IPS DF 4.7 (cell line): ENCODE results near the gene HSPB7.
A peak's percentile ranks its signal among the peaks of the same experiment; 100 is the strongest.
"Not testable (repeated sequence)": the region's sequence is repeated elsewhere in the genome, so short reads cannot be mapped to it uniquely, and the experiment has no call there.

ENCODE experiments used
- DNase-seq: peaks from one replicate; pipeline ENCODE4 v3.0.0-alpha.2; 2013; ENCODE audit warnings: low spot score; ENCODE audit errors: extremely low read depth

HSPB7 gene

DNA sequence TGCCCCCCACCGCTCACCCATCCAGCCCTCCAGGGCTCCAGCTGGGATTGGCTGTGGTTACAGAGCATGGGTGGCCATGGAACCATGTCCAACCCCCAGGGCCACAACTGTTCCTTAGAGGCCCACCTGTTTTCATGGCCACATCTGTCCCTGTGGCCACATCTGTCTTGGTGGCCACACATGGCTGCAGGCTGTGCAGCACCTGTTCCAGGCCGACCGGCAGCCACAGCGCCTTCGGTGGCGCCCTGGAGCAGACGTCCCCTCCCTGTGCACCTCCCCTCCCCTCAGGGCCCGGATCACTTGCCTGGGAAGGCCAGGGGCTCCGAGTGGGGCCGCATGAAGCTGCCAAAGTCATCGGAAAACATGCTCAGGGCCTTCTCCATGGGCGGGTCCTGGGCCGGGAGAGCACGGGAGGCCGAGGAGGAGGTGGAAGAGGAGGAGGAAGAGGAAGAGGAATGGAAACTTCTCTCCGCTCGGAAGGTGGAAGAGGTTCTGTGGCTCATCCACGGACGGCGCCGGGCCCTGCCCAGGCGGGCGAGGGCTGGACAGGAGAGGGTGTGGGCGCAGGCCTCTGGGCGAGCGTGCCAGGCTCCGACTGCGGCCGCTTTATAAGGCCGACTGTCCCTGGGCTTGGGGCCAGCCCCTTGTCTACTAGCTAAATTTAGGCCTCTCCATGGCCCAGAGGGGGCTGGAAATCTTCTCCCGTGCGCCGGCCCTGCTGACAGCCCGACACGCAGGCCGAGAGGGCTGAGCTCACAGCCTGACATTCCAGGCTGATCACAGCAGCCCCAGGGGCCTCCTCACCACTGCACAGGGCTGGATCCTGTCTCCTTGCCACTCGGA, at the start of gene HSPB7:
HSPB7 (minus strand) TSS at position 583 of the 843 bp plus-strand sequence; CDS start at position 503, 80 bp downstream.
- no peak for DNase-seq

DNA sequence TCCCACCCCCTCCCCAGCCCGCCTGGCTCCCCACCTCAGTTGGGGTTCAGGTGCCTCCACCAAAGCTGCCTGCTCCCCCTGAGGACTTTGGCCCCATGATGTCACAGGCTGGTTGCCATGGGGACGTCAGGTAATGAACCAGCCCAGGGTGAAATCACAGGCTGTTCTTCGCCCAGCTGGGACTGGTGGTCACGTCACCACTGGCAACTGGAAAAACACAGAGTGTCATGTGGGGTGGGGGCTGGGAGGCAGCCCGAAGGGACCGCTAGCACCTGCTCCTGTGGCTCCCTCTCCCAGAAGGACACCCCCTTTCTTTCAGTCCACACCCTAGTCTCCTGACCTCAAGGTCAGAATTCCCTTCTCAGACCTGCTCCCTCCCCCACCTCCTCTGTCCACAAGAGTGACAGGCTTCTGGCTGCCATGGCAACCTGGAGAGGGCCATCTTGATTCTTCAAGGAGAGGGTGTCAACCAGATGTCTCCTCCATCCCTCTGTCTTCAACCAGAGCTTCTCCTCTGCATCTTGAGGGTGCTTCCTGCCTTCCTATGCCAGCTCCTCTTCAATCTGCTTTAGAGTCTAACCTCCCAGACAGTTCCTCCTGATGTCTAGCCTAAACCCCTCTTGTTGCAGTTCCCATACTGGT, 49.4 kb upstream of the HSPB7 start:
- no peak for DNase-seq

GRCh38 chr1:16066245-16066644, 48.4 kb upstream of the HSPB7 start:
- DNase-seq: no peak

GRCh38 chr1:16065269-16065576, 47.4 kb upstream of the HSPB7 start:
- DNase-seq: no peak

GRCh38 chr1:16064536-16065268, 46.9 kb upstream of the HSPB7 start:
- no peak for DNase-seq

DNA sequence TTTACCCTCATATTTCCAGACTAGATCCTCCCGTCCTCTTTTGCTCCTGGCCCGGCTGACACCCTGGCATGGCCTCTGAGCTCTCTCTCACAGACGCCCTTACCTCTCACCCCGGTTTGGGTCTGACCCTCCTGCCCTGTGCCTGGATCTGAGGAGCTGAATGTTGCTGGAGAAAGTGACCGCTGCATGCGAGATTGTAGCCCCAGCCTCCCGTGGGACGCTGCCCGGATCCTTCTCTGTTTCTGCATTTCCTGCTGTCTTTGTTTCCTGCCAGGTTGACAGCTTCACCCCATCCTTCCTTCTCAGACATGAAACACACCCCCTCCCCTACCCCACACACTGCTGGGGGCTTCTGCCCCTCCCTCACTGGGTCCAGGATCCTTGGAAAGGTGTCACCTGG, 46.1 kb upstream of the HSPB7 start:
- DNase-seq: no peak

DNA sequence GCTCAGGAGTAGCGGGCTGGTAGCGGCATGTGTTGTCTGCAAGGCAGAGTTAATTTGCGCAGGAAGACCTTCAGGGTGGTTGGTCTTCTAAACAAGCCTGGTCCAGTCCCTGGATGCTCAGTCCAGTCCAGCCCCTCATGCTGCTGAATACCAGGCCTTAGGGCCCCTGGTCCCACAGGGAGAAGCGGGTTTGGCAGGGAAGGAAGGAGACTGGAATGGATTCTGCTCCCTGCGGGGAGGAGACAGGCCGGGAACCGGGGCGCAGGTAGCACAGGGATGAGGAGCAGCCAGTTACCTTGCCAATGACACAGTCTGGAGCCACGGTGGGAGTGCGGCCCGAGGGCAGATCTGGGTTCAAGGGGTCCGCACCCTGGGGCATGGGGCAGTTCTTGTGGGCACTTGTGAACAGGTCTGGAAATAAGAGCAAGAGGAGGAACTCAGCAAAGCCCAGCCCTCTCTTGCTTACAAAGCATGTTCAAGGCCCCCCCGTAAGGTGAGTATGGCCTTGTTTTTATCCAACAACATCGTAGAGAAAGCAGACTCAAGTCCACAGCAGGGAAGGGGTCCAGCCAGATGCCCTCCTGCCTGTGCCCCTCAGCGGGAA, 45.5 kb upstream of the HSPB7 start:
- DNase-seq: no peak

GRCh38 chr1:16062687-16063075, 44.8 kb upstream of the HSPB7 start:
- DNase-seq: not testable (repeated sequence)

DNA sequence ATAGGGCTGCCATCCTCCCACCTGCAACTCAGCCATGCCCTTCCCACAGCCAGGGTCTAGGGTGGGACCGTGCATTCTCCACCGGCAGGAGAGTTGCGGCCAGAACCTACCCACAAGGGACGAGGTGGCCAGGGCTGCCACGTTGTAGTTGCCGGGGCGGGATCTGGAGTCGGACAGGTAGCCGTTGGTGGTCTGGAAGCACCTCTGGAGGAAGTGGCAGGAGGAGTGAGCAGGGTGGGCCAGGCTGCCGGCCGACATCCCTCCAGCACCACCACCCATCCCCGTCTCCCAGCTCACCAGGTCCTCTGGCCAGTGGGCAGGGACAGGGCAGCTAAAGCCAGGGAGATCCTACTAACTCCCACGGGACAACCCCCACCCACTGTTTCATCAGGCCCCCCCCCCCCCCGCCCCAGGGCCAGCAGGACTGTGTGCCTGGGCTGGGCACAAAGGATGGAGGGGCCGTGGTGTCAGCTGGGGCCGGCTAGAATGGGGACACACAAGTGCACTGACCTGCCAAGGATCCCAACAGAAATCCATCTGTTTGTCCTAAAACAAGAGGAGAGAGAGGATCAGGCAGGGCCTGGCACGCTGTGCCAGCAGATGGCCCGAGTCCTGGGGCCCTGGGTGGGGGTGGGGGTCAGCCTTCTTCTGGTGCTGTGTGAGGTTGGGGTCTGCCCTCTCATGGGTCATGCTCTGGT, 44.3 kb upstream of the HSPB7 start:
- not testable (repeated sequence) for DNase-seq

DNA sequence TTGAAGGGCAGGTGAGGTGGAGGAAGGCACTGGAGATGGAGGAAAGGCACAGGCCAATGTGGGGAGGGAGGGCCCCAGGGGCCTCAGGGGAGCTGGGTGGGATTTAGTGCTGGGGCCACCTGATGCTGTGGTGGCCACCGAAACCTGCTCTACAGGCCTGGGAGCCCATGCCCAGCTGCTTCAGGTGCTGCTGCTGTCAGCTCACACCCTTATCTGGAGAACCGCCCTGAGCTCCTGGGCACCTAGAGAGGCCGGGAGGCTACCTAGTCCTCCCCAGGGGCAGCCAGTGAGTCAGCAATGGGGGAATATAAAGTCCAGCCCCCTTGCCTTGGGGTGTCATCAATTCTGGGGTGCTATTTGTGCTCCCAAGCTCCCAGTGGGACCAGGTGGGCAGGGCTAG, 43.4 kb upstream of the HSPB7 start:
- no peak for DNase-seq

DNA sequence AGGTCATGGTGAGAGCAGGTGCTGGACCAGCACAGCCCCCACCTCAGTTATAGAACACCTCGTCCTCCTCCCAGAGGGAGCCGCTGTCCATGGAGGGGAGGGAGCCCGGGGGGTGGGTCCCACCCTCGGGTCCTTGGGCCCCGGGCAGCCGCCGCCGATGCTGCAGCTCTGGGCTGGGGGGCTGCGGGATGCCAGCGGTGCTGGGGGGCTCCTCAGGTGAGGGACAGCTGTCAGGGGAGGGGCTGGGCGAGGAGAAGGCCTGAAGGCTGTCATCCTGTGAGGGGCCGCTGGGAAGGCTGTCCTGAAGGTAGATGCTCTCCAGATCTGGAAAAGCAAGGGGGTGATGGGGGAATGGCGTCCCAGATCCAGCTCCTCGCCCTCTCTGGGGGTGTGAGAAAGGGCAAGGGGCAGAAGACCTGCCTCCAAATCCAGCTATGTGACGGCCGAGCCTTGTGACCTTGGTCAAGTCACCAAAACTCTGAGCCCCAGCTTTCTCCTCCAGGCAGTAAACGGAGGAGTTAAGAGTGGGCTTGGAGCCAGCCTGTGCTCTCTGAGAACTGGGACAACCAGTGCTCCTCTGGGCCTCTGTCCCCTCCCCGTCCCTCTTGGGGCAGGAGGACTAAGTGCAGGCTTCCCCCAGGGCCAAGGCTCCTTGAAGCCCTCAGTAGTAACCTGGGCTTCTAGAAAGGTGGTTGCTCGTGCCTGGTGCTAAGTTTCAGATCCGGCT, 40.7 kb upstream of the HSPB7 start:
- not testable (repeated sequence) for DNase-seq

DNA sequence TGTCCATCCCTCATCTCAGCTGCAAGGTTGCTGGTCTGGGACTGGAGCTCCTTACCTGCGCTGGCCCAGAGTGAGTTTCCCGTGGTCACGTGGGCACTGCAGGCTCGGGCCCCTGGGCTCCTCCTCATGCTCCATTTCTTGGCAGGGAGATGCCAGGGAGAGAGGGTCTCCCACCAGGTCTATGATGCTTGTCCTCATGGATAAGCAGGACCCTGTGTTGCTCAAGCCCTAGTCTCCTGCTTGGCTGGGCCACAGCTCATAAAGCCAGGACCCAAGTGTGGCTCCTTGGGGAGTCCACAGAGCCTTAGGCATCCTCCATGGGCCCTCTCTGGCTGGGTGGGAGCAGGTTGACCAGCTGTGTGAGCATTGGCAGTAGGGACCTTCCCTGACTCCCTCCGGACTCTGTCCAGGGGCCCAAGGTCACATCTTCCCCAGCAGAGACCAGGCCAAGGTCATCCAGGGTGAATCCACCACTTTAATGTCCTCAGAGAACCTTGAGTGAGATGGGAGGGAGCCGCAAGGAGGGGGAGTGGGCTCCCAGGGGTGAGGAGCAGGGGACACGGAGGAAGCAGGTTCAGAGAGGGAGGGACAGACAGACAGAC, 39.6 kb upstream of the HSPB7 start:
- DNase-seq: not testable (repeated sequence)

GRCh38 chr1:16056521-16056912, 38.7 kb upstream of the HSPB7 start:
- DNase-seq: not testable (repeated sequence)

GRCh38 chr1:16055613-16056520, 38.0 kb upstream of the HSPB7 start:
- DNase-seq: peak; percentile 66

DNA sequence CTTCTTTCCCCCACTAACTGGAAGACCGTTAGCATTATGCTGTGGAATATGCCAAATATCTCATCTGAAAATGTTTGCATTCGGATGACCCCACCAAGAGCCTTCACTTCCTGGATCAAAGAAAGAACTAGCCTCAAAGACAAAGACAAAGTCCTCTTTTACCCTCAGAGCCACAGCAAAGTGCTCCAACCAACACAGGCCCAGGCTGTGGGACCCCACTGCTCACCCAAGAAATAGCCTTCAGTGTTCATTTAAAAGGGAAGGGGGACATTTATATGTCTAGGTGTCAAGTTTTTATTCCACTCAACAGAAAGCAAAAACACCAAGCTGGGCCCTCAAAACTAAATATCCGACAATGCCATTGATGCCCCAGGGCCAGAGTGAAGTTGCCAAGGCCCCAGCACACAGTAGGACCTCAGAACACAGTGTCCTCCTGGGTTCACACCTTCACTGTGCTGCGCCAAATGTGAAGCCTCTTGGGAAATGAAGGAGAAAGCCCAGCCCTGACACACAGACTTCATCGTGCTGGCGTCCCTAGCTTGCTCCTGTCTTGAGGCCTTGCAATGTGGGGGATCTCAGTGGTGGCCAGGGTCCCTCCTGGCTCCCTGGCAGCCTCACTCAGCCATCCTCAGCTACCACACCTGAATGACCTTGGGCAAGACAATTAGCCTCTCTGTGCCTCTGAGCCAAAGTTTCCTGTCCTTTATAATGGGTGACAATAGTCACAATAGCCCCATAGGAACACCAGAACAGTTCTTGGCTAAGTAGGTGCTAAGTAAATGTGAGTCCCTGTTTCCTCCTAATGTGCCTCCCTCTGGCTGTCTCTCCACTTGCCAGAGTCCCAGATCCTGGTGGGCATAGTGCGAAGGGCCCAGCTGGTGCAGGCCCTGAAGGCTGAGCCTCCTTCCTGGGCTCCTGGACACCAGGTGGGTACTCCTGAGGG, 37.0 kb upstream of the HSPB7 start:
- no peak for DNase-seq

GRCh38 chr1:16053781-16054502, 36.1 kb upstream of the HSPB7 start:
- no peak for DNase-seq

DNA sequence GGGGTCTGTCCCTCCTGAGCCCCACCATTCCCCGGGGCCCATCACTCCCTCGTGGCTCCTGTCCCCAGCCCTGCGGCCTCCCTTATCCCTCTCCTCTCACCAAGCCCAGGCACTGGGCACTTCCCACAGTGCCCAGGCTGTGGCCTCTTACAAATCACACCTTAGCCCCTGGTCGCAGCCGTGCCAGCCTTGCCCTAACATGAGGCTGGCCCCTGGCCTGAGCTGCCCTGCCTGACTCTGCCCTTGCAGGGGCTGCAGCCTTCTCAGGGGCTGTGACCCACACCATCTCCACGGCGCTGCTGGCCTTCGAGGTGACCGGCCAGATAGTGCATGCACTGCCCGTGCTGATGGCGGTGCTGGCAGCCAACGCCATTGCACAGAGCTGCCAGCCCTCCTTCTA, 34.1 kb upstream of the HSPB7 start:
- DNase-seq: not testable (repeated sequence)
